OCI-LY7 (cell line): ENCODE data around the gene MT4. TPM values are rescaled to one million over a fixed set of nuclear protein-coding genes. Genes with fewer than 3 reads are reported as not detected.

Experiments
- BruUV-seq: library from RNA; stranded (reverse); fragments of 400-500 nt; replicated peaks from 2 replicates; lab custom pipeline; 2021; lab: Mats Ljungman, UMichigan
- CTCF ChIA-PET: fragments of 300-600 bp; sonication (Branson Sonifier 250); formaldehyde crosslinking; loops from one replicate; lab custom pipeline; 2022; ENCODE audit warnings: antibody characterized with exemption; ENCODE audit not compliant: unreplicated experiment; lab: Charles Lee
- POLR2A ChIA-PET: fragments of 300-600 bp; sonication (Branson Sonifier 250); formaldehyde crosslinking; loops from one replicate; lab custom pipeline; 2022; ENCODE audit warnings: antibody characterized with exemption; lab: Charles Lee
- DNase-seq: peaks from one replicate; pipeline ENCODE4 v3.0.0-alpha.2; 2015; ENCODE audit warnings: low spot score
- H2AFZ ChIP-seq: fragments of 200-600 bp; sonication (generic), shearing (Covaris generic); 2 replicates; pipeline ENCODE4 v1.6.1; 2014; ENCODE audit warnings: mild to moderate bottlenecking, antibody characterized with exemption, low read length, moderate library complexity
- H3K27ac ChIP-seq: fragments of 200-600 bp; sonication (generic); 2 replicates; pipeline ENCODE4 v1.5.1; 2014; ENCODE audit warnings: mixed run types, low read depth, mild to moderate bottlenecking, moderate library complexity, low read length, inconsistent platforms; ENCODE audit not compliant: poor library complexity, severe bottlenecking
- H3K36me3 ChIP-seq: fragments of 200-600 bp; sonication (generic); 2 replicates; pipeline ENCODE4 v1.6.1; 2014; ENCODE audit warnings: mild to moderate bottlenecking, antibody characterized with exemption, low read length, moderate library complexity, mixed read lengths; ENCODE audit not compliant: insufficient read depth
- H3K4me1 ChIP-seq: fragments of 200-600 bp; sonication (generic); 2 replicates; pipeline ENCODE4 v1.5.1; 2014; ENCODE audit warnings: mild to moderate bottlenecking, low read length; ENCODE audit not compliant: insufficient read depth, poor library complexity, severe bottlenecking
- H3K4me2 ChIP-seq: fragments of 200-600 bp; sonication (generic); 2 replicates; pipeline ENCODE4 v1.6.1; 2014; ENCODE audit warnings: mild to moderate bottlenecking, low read length
- H3K4me3 ChIP-seq: fragments of 200-600 bp; sonication (generic); 2 replicates; pipeline ENCODE4 v1.5.1; 2014; ENCODE audit warnings: mild to moderate bottlenecking, low read depth, low read length; ENCODE audit not compliant: poor library complexity, severe bottlenecking
- H3K79me2 ChIP-seq: fragments of 200-600 bp; sonication (generic); 2 replicates; pipeline ENCODE4 v1.6.1; 2016; ENCODE audit warnings: low read depth, mild to moderate bottlenecking, low read length, moderate library complexity, mixed read lengths; ENCODE audit not compliant: insufficient read depth
- H3K9me2 ChIP-seq: fragments of 200-600 bp; sonication (generic); 2 replicates; pipeline ENCODE4 v1.6.1; 2016; ENCODE audit warnings: mild to moderate bottlenecking, low read length, mixed read lengths; ENCODE audit not compliant: insufficient read depth
- H3K9me3 ChIP-seq: fragments of 200-600 bp; sonication (generic); 2 replicates; pipeline ENCODE4 v1.6.1; 2014; ENCODE audit warnings: mild to moderate bottlenecking, mixed run types, low read length, mixed read lengths
- H4K20me1 ChIP-seq: fragments of 200-600 bp; sonication (generic); 2 replicates; pipeline ENCODE4 v1.6.1; 2014; ENCODE audit warnings: mild to moderate bottlenecking, antibody characterized with exemption, low read length, moderate library complexity, mixed read lengths; ENCODE audit not compliant: insufficient read depth
- CTCF ChIP-seq: fragments of 200-600 bp; sonication (generic); conservative IDR thresholded peaks from 2 replicates; pipeline ENCODE4 v1.5.1; 2014; ENCODE audit warnings: mild to moderate bottlenecking, antibody characterized with exemption, low read length, moderate library complexity, mixed read lengths
- EZH2phosphoT487 ChIP-seq: fragments of 200-600 bp; sonication (generic); IDR thresholded peaks from 2 replicates; pipeline ENCODE4 v1.6.1; 2018; ENCODE audit warnings: low read depth, borderline replicate concordance, mild to moderate bottlenecking, mixed run types, antibody characterized with exemption, low read length, moderate library complexity, mixed read lengths
- intact Hi-C: fragments of 100-400 bp; cut with micrococcal nuclease; formaldehyde crosslinking; loops from one replicate; pipeline ENCODE4 v1.10.0; 2022; ENCODE audit not compliant: unreplicated experiment
- total RNA-seq, 2 experiments: library from RNA; depleted of rRNA in 1 of 2; stranded (reverse); fragments of >200 nt in 1 of 2; shearing (Covaris generic) in 1 of 2; gene quantifications; 2 replicates each; pipeline ENCODE4 v1.2.3, GENCODE V29; 2014 to 2022

The MT4 gene
- total RNA-seq, 2 experiments from 2014 or later, result not detected

- CTCF ChIA-PET, result interaction anchor here (0.6 kb wide), 1 partner anchor 184 kb away, joined by 3 read pairs; no protein-coding TSS in a partner anchor
- BruUV-seq, result TSS peak; percentile 54
Measured at GRCh38 chr16:56518425-56518824, 46.4 kb upstream of the MT4 start.

GRCh38 chr16:56519459-56520250 lies 45.2 kb upstream of the MT4 start, which contains the start of gene BBS2:
Gene BBS2 (minus strand): TSS chr16:56520024. CDS start chr16:56519862, 162 bp downstream.
- Histone ChIP-seq H3K4me3 (peak within 1 kb of the TSS; percentile 80), H3K27ac (peak within 1 kb of the TSS; percentile 24), H3K9me2 (no peaks in the 10 kb centered on the region), H3K79me2 (no peaks in the 10 kb centered on the region), H4K20me1 (no peaks in the 10 kb centered on the region), H3K4me2 (peak within 1 kb of the TSS; percentile 94), H3K36me3 (no peaks in the 10 kb centered on the region), H2AFZ (peak within 1 kb of the TSS; percentile 94), H3K4me1 (peaks cover 11% of the 10 kb centered on the region), H3K9me3 (no peaks in the 10 kb centered on the region)
- no TSS peak for BruUV-seq
- CTCF ChIA-PET, result no interaction called here
- intact Hi-C loops, result loop anchor here (2.0 kb wide), 1 partner anchor 183 kb away; no protein-coding TSS in a partner anchor
- POLR2A ChIA-PET, result interaction anchor here (0.5 to 0.7 kb wide), 4 partner anchors 9 to 267 kb away, joined by 3 to 6 read pairs (median 4); no protein-coding TSS in a partner anchor
- peak; percentile 91 for DNase-seq
- no peak for TF ChIP-seq EZH2phosphoT487
- peak; percentile 15; the same call in 1 of the 2 replicates for TF ChIP-seq CTCF

More at GRCh38 chr16:56518425-56518824, 46.4 kb upstream of the MT4 start:
- Histone ChIP-seq H3K9me2 (no peaks in the 10 kb centered on the region), H3K4me3 (no peak overlapping the region), H3K27ac (no peak overlapping the region), H3K4me2 (no peak overlapping the region), H3K79me2 (no peaks in the 10 kb centered on the region), H3K4me1 (peaks cover 11% of the 10 kb centered on the region), H3K36me3 (no peaks in the 10 kb centered on the region), H2AFZ (no peak overlapping the region), H3K9me3 (no peaks in the 10 kb centered on the region), H4K20me1 (no peaks in the 10 kb centered on the region)
- intact Hi-C loops, result loop anchor here (2.0 kb wide), 1 partner anchor 184 kb away; no protein-coding TSS in a partner anchor
- TF ChIP-seq CTCF (no peak), EZH2phosphoT487 (no peak)
- DNase-seq, result no peak
- POLR2A ChIA-PET, result interaction anchor here (1.0 kb wide), 1 partner anchor 11 kb away, joined by 3 read pairs; no protein-coding TSS in a partner anchor

GRCh38 chr16:56520251-56520577 lies 44.7 kb upstream of the MT4 start:
- intact Hi-C loops, result no loop called here
- ChIA-PET CTCF (no interaction called here), POLR2A (interaction anchor here (0.5 kb wide), 1 partner anchor 163 kb away, joined by 3 read pairs; no protein-coding TSS in a partner anchor)
- no TSS peak for BruUV-seq
- TF ChIP-seq EZH2phosphoT487 (no peak), CTCF (no peak)
- H3K4me1 ChIP-seq, result peaks cover 11% of the 10 kb centered on the region
- H3K79me2 ChIP-seq, result no peaks in the 10 kb centered on the region
- no peak for DNase-seq
- peak overlapping the region; percentile 94 for H2AFZ ChIP-seq
- no peak overlapping the region for H3K27ac ChIP-seq
- peak overlapping the region; percentile 94 for H3K4me2 ChIP-seq
- H3K9me3 ChIP-seq, result no peaks in the 10 kb centered on the region
- peak overlapping the region; percentile 80 for H3K4me3 ChIP-seq
- no peaks in the 10 kb centered on the region for H3K36me3 ChIP-seq
- no peaks in the 10 kb centered on the region for H3K9me2 ChIP-seq
- H4K20me1 ChIP-seq, result no peaks in the 10 kb centered on the region
